MCF 10A (cell line): ENCODE results near the gene CLCA2. TPM values are rescaled to one million over a fixed set of nuclear protein-coding genes. Genes with fewer than 3 reads are reported as not detected.

Experiments
- BruUV-seq: library from RNA; stranded (reverse); fragments of 400-500 nt; replicated peaks from 2 replicates; lab custom pipeline; 2021; lab: Mats Ljungman, UMichigan
- CTCF ChIA-PET: fragments of 300-600 bp; sonication (Branson Sonifier 250); formaldehyde crosslinking; extraction: SDS; loops from one replicate; lab custom pipeline; 2021; ENCODE audit warnings: antibody characterized with exemption, inconsistent platforms; lab: Yijun Ruan, JAX
- POLR2A ChIA-PET: fragments of 300-600, 350-650 bp; sonication (Branson Sonifier 250); formaldehyde crosslinking; extraction: SDS; loops from one replicate; lab custom pipeline; 2020; ENCODE audit warnings: antibody characterized with exemption, inconsistent platforms; lab: Yijun Ruan, JAX
- DNase-seq: peaks from one replicate; pipeline ENCODE4 v3.0.0-alpha.2; 2018; ENCODE audit not compliant: unreplicated experiment
- H3K27ac Mint-ChIP-seq: one replicate; pipeline ENCODE4 v1.8.0; 2022; ENCODE audit warnings: mild to moderate bottlenecking, low read depth, mixed read lengths; ENCODE audit not compliant: unreplicated experiment
- H3K27me3 Mint-ChIP-seq: one replicate; pipeline ENCODE4 v1.8.0; 2022; ENCODE audit warnings: mixed read lengths; ENCODE audit not compliant: insufficient read depth, unreplicated experiment
- H3K36me3 Mint-ChIP-seq: one replicate; pipeline ENCODE4 v1.8.0; 2022; ENCODE audit warnings: mild to moderate bottlenecking, moderate library complexity, mixed read lengths; ENCODE audit not compliant: insufficient read depth, unreplicated experiment
- H3K4me1 Mint-ChIP-seq: one replicate; pipeline ENCODE4 v1.8.0; 2022; ENCODE audit warnings: mixed read lengths; ENCODE audit not compliant: insufficient read depth, unreplicated experiment
- H3K4me3 Mint-ChIP-seq: one replicate; pipeline ENCODE4 v1.8.0; 2022; ENCODE audit warnings: mild to moderate bottlenecking, moderate library complexity, mixed read lengths; ENCODE audit not compliant: unreplicated experiment
- H3K9me3 Mint-ChIP-seq: one replicate; pipeline ENCODE4 v1.8.0; 2022; ENCODE audit warnings: mixed read lengths; ENCODE audit not compliant: unreplicated experiment
- CTCF ChIP-seq: fragments of 200-600 bp; IDR thresholded peaks from one replicate; pipeline ENCODE4 v1.8.0; 2022; ENCODE audit warnings: antibody characterized with exemption, mild to moderate bottlenecking; ENCODE audit not compliant: unreplicated experiment
- intact Hi-C: fragments of 100-400 bp; cut with micrococcal nuclease; formaldehyde crosslinking; loops from 2 replicates; pipeline ENCODE4 v1.14.1; 2022
- total RNA-seq: library from RNA; stranded (reverse); gene quantifications from 2 replicates; pipeline ENCODE4 v1.2.3, GENCODE V29; 2022

The CLCA2 gene
- total RNA-seq, 1 experiment from 2014 or later: 113 TPM

- intact Hi-C loops: no loop called here
- H3K36me3 Mint-ChIP-seq: no peaks in the 10 kb centered on the region
- no peaks in the 10 kb centered on the region for H3K9me3 Mint-ChIP-seq
- no peaks in the 10 kb centered on the region for H3K27me3 Mint-ChIP-seq
- DNase-seq: no peak
- ChIA-PET CTCF (interaction anchor here (0.6 to 1.1 kb wide), 3 partner anchors 8 to 618 kb away, joined by 3 read pairs; no protein-coding TSS in a partner anchor), POLR2A (no interaction called here)
- no peak overlapping the region for H3K27ac Mint-ChIP-seq
- no peak overlapping the region for H3K4me3 Mint-ChIP-seq
- no TSS peak for BruUV-seq
- H3K4me1 Mint-ChIP-seq: no peaks in the 10 kb centered on the region
- no peak for TF ChIP-seq CTCF
These were observed 42.3 kb downstream of the CLCA2 start for GRCh38 chr1:86466109-86466844.

GRCh38 chr1:86466986-86467385, 43.0 kb downstream of the CLCA2 start:
- intact Hi-C loops: no loop called here
- Mint-ChIP-seq H3K36me3 (no peaks in the 10 kb centered on the region), H3K27me3 (no peaks in the 10 kb centered on the region), H3K4me3 (no peak overlapping the region), H3K4me1 (no peaks in the 10 kb centered on the region), H3K27ac (no peak overlapping the region), H3K9me3 (no peaks in the 10 kb centered on the region)
- no peak for TF ChIP-seq CTCF
- BruUV-seq: no TSS peak
- POLR2A ChIA-PET: no interaction called here
- DNase-seq: peak; percentile 6
- CTCF ChIA-PET: interaction anchor here (1.1 kb wide), 2 partner anchors 8 to 38 kb away, joined by 3 read pairs; no protein-coding TSS in a partner anchor

GRCh38 chr1:86468501-86468977, 44.6 kb downstream of the CLCA2 start, which contains the start of gene CLCA1:
CLCA1 (plus strand) TSS chr1:86468927; CDS start chr1:86468972, 45 bp downstream.
- intact Hi-C loops: no loop called here
- Mint-ChIP-seq H3K9me3 (no peaks in the 10 kb centered on the region), H3K27ac (no peak within 1 kb of the TSS), H3K27me3 (no peaks in the 10 kb centered on the region), H3K36me3 (no peaks in the 10 kb centered on the region), H3K4me3 (no peak within 1 kb of the TSS), H3K4me1 (no peaks in the 10 kb centered on the region)
- no peak for TF ChIP-seq CTCF
- BruUV-seq: no TSS peak
- DNase-seq: no peak
- ChIA-PET POLR2A (no interaction called here), CTCF (interaction anchor here (3.2 kb wide), 1 partner anchor 33 kb away, joined by 21 read pairs; no protein-coding TSS in a partner anchor)

- Mint-ChIP-seq H3K27ac (no peak overlapping the region), H3K36me3 (no peaks in the 10 kb centered on the region), H3K9me3 (no peaks in the 10 kb centered on the region), H3K4me3 (no peak overlapping the region), H3K4me1 (no peaks in the 10 kb centered on the region), H3K27me3 (no peaks in the 10 kb centered on the region)
- CTCF ChIA-PET: interaction anchor here (3.2 kb wide), 1 partner anchor 30 kb away, joined by 21 read pairs; no protein-coding TSS in a partner anchor
- no TSS peak for BruUV-seq
- TF ChIP-seq CTCF: no peak
- intact Hi-C loops: loop anchor here (10.0 kb wide), 1 partner anchor 214 kb away; no protein-coding TSS in a partner anchor
- DNase-seq: no peak
- POLR2A ChIA-PET: no interaction called here
These were observed 46.9 kb downstream of the CLCA2 start for GRCh38 chr1:86470859-86471258.
